Activated naive CD4-positive, alpha-beta T cell treated with anti-CD3 and anti-CD28 coated beads for 36 hours (primary cell): Measurements from ENCODE around the gene CEND1. TPM values are rescaled to one million over a fixed set of nuclear protein-coding genes. Genes with fewer than 3 reads are reported as not detected.
A peak's percentile ranks its signal among the peaks of the same experiment; 100 is the strongest.

Experiments
- CTCF ChIA-PET: fragments of 350-600 bp; sonication (Branson Sonifier 250); formaldehyde crosslinking; loops from one replicate; lab custom pipeline; 2021; ENCODE audit warnings: antibody characterized with exemption; lab: Charles Lee
- DNase-seq: peaks from one replicate; pipeline ENCODE4 v3.0.0-alpha.2; 2020
- H3K27ac Mint-ChIP-seq: one replicate; pipeline ENCODE4 v1.8.0; 2021; ENCODE audit warnings: mild to moderate bottlenecking, mixed read lengths
- H3K27me3 Mint-ChIP-seq: one replicate; pipeline ENCODE4 v1.8.0; 2021; ENCODE audit warnings: low read depth, mixed read lengths
- H3K36me3 Mint-ChIP-seq: one replicate; pipeline ENCODE4 v1.8.0; 2021; ENCODE audit warnings: low read depth, mixed read lengths
- H3K4me1 Mint-ChIP-seq: one replicate; pipeline ENCODE4 v1.8.0; 2021; ENCODE audit warnings: low read depth, mixed read lengths
- H3K4me3 Mint-ChIP-seq: one replicate; pipeline ENCODE4 v1.8.0; 2021; ENCODE audit warnings: mild to moderate bottlenecking, moderate library complexity, mixed read lengths
- H3K9me3 Mint-ChIP-seq: one replicate; pipeline ENCODE4 v1.8.0; 2021; ENCODE audit warnings: mixed read lengths
- intact Hi-C: fragments of 100-400 bp; cut with micrococcal nuclease; formaldehyde crosslinking; loops from one replicate; pipeline ENCODE4 v1.15.1; 2023
- total RNA-seq, 2 experiments: library from RNA; stranded (reverse); gene quantifications; one replicate each; pipeline ENCODE4 v1.2.3, GENCODE V29; 2021

CEND1 gene
- total RNA-seq, 2 experiments from 2014 or later = 0.17 TPM; not detected in 1

DNA sequence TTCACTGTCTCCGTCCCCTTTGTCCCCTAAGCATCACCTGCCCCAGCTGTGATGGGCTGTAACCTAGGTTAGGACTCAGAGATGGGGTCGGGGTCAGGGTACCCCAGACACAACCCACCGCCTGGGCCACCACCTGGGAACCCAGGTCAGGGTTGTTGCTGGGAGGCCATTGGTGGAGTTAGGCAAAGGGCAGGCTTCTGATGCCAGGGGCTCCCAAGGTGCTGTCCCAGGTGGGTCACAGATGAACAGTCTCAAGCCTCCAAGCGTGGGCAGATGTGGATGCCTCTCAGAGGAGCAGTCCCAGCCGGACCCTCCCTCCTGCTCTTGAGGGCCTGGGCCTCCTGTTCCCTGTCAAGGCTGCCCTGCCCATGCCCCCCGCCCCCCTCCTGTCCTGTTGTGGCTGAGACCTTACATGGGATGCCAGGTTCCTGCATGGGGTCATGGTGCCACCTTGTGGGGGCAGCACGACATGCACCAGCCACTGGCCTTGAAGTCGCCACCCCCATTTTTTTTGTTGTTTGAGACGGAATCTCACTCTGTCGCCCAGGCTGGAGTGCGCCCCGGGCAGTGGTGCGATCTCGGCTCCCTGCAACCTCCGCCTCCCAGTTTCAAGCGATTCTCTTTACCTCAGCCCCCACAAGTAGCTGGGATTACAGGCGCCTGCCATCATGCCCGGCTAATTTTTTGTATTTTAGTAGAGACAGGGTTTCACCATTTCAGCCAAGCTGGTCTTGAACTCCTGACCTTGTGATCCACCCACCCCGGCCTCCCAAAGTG, 24.7 kb downstream of the CEND1 start:
- peak; percentile 74 for DNase-seq
- intact Hi-C loops = loop anchor here (1.0 kb wide), 1 partner anchor 37 kb away; no protein-coding TSS in a partner anchor
- H3K27ac Mint-ChIP-seq = no peak overlapping the region
- CTCF ChIA-PET = interaction anchor here (0.8 to 2.2 kb wide), 3 partner anchors 11 to 32 kb away, joined by 3 to 6 read pairs (median 4); no protein-coding TSS in a partner anchor
- no peak overlapping the region for H3K4me3 Mint-ChIP-seq
- peaks cover 9% of the 10 kb centered on the region for H3K4me1 Mint-ChIP-seq
- H3K27me3 Mint-ChIP-seq = no peaks in the 10 kb centered on the region
- no peaks in the 10 kb centered on the region for H3K9me3 Mint-ChIP-seq
- H3K36me3 Mint-ChIP-seq = peaks cover 16% of the 10 kb centered on the region

DNA sequence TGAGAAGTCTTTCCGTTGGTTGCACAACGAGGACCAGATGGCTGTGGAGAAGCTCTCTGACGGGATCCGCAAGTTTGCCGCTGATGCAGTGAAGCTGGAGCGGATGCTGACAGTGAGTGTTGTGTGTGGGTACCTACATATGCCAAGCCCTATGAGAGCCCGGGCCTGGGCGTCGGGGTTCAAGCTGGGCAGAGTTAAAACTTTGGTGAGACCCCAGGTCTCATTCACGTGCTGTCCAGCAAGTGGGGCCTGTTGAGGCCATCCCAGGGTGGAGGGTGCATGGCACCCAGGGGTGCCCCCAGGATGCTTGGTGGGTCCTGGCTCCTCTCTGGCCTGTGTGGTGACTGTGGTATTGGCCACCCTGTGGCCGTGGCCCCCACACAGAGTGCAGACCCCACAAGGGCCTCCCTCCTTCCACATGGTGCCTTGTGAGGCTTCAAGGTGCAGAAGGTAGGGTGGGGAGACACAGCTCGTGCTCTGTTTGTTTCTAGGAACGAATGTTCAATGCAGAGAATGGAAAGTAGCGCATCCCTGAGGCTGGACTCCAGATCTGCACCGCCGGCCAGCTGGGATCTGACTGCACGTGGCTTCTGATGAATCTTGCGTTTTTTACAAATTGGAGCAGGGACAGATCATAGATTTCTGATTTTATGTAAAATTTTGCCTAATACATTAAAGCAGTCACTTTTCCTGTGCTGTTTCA, 25.4 kb downstream of the CEND1 start:
- Mint-ChIP-seq H3K36me3 (peaks cover 21% of the 10 kb centered on the region), H3K4me1 (peaks cover 14% of the 10 kb centered on the region), H3K4me3 (no peak overlapping the region), H3K9me3 (no peaks in the 10 kb centered on the region), H3K27ac (no peak overlapping the region), H3K27me3 (no peaks in the 10 kb centered on the region)
- CTCF ChIA-PET = interaction anchor here (2.2 kb wide), 1 partner anchor 12 kb away, joined by 6 read pairs; no protein-coding TSS in a partner anchor
- intact Hi-C loops = loop anchor here (1.0 kb wide), 1 partner anchor 36 kb away; no protein-coding TSS in a partner anchor
- no peak for DNase-seq

DNA sequence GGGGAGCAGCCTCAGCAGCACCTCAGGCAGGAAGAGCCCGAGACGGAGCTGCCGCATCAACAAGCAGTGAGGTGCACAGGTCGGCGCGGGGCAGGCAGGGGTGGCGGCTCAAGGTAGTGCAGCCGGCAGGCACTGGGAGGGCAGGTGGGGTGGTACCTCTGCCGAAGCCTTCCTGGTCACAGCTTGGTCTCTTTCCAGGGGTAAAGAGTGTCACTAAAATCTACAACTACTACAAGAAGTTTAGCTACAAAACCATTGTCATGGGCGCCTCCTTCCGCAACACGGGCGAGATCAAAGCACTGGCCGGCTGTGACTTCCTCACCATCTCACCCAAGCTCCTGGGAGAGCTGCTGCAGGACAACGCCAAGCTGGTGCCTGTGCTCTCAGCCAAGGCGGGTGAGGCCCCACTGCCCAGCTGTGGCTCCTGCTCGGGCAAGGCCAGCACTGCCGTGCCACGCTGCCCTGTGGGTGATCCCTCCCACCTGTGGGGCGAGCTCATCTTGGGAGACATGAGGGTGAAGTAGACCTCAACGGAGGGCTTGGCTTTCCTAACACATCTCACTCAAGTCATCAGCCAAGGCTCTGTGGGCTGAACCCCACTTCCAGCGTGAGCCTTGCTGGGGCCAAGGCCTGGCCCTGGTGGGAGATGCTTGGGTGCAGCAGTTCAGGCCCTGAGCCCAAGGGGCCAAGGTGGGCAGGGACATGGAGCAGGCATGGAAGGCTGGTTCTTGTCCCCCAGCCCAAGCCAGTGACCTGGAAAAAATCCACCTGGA, 26.2 kb downstream of the CEND1 start:
- Mint-ChIP-seq H3K27ac (no peak overlapping the region), H3K27me3 (no peaks in the 10 kb centered on the region), H3K4me1 (peaks cover 14% of the 10 kb centered on the region), H3K9me3 (no peaks in the 10 kb centered on the region), H3K36me3 (peaks cover 24% of the 10 kb centered on the region), H3K4me3 (no peak overlapping the region)
- DNase-seq = no peak
- intact Hi-C loops = no loop called here
- CTCF ChIA-PET = interaction anchor here (0.8 kb wide), 1 partner anchor 32 kb away, joined by 4 read pairs; no protein-coding TSS in a partner anchor

DNA sequence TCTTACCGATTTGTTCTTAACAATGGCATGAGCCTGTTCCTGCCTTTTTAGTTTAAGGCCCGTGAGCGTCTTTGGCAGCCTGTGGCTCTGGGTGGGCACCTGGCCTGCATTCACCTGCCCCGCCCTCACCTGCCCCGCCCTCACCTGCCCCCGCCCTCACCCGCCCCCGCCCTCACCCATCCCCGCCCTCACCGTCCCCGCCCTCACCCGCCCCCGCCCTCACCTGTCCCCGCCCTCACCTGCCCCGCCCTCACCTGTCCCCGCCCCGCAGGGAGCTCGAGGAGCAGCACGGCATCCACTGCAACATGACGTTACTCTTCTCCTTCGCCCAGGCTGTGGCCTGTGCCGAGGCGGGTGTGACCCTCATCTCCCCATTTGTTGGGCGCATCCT, 26.8 kb downstream of the CEND1 start:
- no peaks in the 10 kb centered on the region for H3K9me3 Mint-ChIP-seq
- H3K36me3 Mint-ChIP-seq = peaks cover 25% of the 10 kb centered on the region
- no peak for DNase-seq
- no peak overlapping the region for H3K4me3 Mint-ChIP-seq
- H3K4me1 Mint-ChIP-seq = peaks cover 14% of the 10 kb centered on the region
- H3K27ac Mint-ChIP-seq = no peak overlapping the region
- no peaks in the 10 kb centered on the region for H3K27me3 Mint-ChIP-seq
- intact Hi-C loops = no loop called here
- CTCF ChIA-PET = interaction anchor here (0.6 kb wide), 1 partner anchor 22 kb away, joined by 3 read pairs; no protein-coding TSS in a partner anchor

DNA sequence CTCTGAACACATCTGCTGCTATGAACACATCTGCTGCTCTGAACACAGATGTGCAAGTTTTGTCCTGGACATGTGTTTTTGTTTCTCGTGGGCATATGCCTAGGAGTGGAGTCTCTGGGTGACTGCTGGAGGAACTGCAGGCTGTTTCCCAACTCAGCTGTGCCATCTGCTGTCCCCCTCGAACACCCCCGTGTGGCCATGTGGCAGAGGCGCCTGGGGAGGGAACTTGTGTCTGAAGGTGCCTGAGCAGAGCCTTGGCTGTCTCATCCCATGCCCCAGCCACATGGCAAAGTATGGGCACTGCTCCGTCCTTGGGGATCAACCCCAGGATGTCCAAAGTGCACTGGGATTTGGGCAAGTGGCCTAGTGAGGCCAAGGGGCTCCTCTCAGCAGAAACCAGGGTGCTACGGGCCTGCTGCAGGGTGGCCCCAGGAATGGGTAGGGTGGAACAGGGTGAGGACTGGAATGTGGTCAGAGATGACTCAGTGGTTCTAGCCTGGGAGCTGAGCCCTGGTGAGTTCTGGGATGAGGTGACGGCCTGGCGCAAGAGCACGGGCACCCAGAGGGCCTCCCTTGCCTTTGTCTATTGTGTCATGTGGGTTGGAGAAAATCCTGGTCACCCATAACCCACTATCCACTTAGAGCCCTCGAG, 27.3 kb downstream of the CEND1 start:
- intact Hi-C loops = no loop called here
- DNase-seq = no peak

DNA sequence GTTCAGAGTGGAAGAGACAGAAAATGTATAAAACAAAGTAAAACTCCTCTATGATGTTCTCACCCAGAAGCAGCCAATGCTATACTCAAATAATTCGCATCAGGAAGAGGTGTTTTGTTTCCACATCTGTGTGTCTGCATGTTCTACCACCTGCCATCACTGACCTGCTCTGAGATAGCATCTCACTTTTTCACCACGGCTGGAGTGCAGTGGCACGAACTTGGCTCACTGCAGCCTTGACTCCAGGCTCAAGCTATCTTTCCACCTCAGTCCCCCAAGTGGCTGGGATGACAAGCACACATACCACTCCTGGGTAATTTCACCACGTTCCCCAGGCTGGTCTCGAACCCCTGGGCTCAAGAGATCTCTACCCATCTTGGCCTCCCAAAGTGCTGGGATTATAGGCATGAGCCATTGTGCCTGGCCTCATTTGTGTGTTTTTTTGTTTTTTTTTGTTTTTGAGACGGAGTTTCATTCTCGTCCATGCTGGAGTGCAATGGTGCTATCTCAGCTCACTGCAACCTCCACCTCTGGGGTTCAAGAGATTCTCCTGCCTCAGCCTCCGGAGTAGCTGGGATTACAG, 28.3 kb downstream of the CEND1 start:
- Mint-ChIP-seq H3K9me3 (no peaks in the 10 kb centered on the region), H3K36me3 (peaks cover 31% of the 10 kb centered on the region), H3K27ac (no peak overlapping the region), H3K4me3 (no peak overlapping the region), H3K4me1 (peaks cover 10% of the 10 kb centered on the region), H3K27me3 (no peaks in the 10 kb centered on the region)
- intact Hi-C loops = no loop called here
- CTCF ChIA-PET = no interaction called here
- DNase-seq = no peak

More for the DNA sequence above, 27.3 kb downstream of the CEND1 start:
- Mint-ChIP-seq H3K4me3 (no peak overlapping the region), H3K9me3 (no peaks in the 10 kb centered on the region), H3K27ac (no peak overlapping the region), H3K4me1 (peaks cover 14% of the 10 kb centered on the region), H3K36me3 (peaks cover 27% of the 10 kb centered on the region), H3K27me3 (no peaks in the 10 kb centered on the region)
- CTCF ChIA-PET = interaction anchor here (0.6 kb wide), 1 partner anchor 22 kb away, joined by 3 read pairs; no protein-coding TSS in a partner anchor

DNA sequence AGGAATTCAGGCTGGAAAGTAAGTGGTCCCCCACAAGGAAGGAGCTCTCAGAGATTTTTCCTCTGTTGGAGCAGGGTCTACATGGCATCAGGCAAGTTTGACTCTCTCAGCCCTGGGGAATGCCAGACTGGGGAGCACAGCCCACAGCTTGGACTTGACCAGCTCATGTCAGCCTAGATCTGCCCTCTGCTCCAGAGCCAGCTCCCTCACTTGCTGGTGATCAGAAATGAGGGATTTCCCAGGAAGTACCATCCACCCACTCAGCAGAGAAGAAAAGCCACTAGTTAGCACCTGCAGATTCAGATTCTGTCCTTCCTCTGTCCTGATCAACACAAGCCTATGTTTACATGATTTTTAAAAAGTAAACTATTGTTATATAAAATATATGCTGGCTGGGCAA, 29.7 kb downstream of the CEND1 start:
- peaks cover 6% of the 10 kb centered on the region for H3K4me1 Mint-ChIP-seq
- H3K4me3 Mint-ChIP-seq = no peak overlapping the region
- H3K27me3 Mint-ChIP-seq = no peaks in the 10 kb centered on the region
- intact Hi-C loops = no loop called here
- H3K36me3 Mint-ChIP-seq = peaks cover 31% of the 10 kb centered on the region
- DNase-seq = no peak
- CTCF ChIA-PET = no interaction called here
- H3K27ac Mint-ChIP-seq = peak overlapping the region; percentile 61
- H3K9me3 Mint-ChIP-seq = no peaks in the 10 kb centered on the region

DNA sequence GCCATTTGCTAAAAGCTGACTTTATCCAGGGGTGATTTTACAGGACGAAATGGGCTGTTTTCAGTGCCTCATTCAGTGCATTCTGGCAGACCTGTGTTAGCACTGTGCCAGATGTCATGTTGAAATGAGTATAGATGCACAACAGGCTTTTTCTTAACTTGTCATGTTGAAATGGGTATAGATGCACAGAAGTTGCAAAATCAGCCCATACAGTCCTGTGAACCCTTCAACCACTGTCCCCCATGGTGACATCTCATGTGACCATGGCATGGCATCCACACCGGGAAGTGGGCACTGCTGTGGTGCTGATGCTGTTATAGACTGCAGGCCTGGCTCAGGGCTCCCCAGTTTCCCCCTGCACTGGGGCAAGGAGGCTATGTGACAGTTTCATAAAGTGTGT, 40.2 kb downstream of the CEND1 start:
- H3K27ac Mint-ChIP-seq = peak overlapping the region; percentile 24
- no peaks in the 10 kb centered on the region for H3K9me3 Mint-ChIP-seq
- CTCF ChIA-PET = no interaction called here
- peak overlapping the region; percentile 47 for H3K4me3 Mint-ChIP-seq
- DNase-seq = no peak
- peaks cover 21% of the 10 kb centered on the region for H3K4me1 Mint-ChIP-seq
- intact Hi-C loops = loop anchor here (5.0 kb wide), 1 partner anchor 512 kb away; the partner anchor contains the start of genes PSMD13 and SIRT3
- no peaks in the 10 kb centered on the region for H3K27me3 Mint-ChIP-seq
- H3K36me3 Mint-ChIP-seq = peaks cover 2% of the 10 kb centered on the region

DNA sequence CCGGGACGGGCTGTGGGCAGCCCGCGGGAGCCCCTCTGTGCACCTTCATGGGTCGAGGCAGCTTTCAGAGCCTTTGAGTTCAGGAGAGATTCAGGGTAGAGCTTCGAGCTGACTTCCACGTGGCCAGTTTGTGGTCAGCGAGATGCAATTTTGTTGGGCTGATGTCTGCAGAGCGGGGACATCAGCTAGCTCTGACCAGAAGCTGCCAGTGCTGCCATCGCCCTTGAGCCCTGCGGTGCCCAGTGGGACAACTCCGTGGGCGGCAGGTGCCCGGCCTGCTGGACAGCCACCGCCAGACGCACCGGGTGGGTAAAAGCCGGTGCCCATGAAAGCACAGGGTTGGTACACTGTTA, 41.9 kb downstream of the CEND1 start:
- Mint-ChIP-seq H3K9me3 (no peaks in the 10 kb centered on the region), H3K27me3 (no peaks in the 10 kb centered on the region), H3K4me3 (peak overlapping the region; percentile 84), H3K27ac (peak overlapping the region; percentile 83), H3K4me1 (peaks cover 21% of the 10 kb centered on the region), H3K36me3 (peaks cover 2% of the 10 kb centered on the region)
- CTCF ChIA-PET = interaction anchor here (0.8 to 1.2 kb wide), 2 partner anchors 21 to 51 kb away, joined by 3 read pairs; no protein-coding TSS in a partner anchor
- DNase-seq = no peak
- intact Hi-C loops = loop anchor here (5.0 kb wide), 1 partner anchor 511 kb away; the partner anchor contains the start of genes PSMD13 and SIRT3

DNA sequence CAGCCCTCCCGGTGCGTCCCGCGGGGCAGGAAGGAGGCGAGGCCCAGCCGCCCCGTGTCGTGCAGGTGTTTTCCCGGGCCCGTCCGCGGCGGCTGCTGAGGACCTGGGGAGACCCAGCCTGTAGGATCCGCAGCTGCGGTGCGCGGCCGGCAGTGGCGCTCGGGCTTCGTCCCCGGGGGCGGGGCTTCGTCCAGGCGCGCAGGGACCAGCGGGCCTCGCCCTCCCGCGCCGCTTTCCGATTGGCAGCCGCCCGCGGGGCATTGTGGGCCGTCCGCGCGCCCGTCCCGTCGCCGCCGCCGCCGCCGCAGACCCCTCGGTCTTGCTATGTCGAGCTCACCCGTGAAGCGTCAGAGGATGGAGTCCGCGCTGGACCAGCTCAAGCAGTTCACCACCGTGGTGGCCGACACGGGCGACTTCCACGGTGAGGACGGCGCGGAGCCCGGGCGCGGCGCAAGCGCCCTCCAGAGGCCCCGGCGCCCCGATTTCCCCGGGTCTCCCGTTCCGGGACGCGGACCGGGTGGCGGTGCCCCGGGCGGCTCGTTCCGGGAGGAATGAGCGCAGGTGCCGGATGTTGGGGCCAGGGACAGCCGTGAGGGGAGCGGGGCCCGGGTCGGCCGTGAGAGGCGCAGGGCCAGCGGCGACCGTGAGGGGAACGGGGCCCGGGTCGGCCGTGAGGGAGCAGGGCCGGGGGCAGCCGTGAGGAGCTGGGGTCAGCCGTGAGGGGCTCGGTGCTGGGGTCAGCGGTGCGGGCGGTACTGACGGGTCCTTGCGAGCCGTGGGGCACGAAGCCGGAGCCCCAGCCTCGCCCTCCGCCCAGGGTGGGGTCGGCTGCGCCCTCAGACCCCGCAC, 42.5 kb downstream of the CEND1 start, which contains the start of gene TALDO1:
TALDO1 (plus strand) TSS at position 307 of the 849 bp plus-strand sequence; CDS start at position 325, 18 bp downstream.
- peak within 1 kb of the TSS; percentile 84 for H3K4me3 Mint-ChIP-seq
- CTCF ChIA-PET = interaction anchor here (0.8 kb wide), 1 partner anchor 20 kb away, joined by 3 read pairs; no protein-coding TSS in a partner anchor
- H3K36me3 Mint-ChIP-seq = peaks cover 2% of the 10 kb centered on the region
- peak within 1 kb of the TSS; percentile 83 for H3K27ac Mint-ChIP-seq
- intact Hi-C loops = loop anchor here (1.0 to 5.0 kb wide), 5 partner anchors 21 to 510 kb away; partner anchors contain the start of genes DEAF1, GATD1, PSMD13 and SIRT3
- no peaks in the 10 kb centered on the region for H3K9me3 Mint-ChIP-seq
- peak; percentile 86 for DNase-seq
- no peaks in the 10 kb centered on the region for H3K27me3 Mint-ChIP-seq
- peaks cover 21% of the 10 kb centered on the region for H3K4me1 Mint-ChIP-seq
